WI38 (cell line): ENCODE measurements around the gene ICE1.
A peak's percentile ranks its signal among the peaks of the same experiment; 100 is the strongest.
"Not testable (repeated sequence)": the region's sequence is repeated elsewhere in the genome, so short reads cannot be mapped to it uniquely, and the experiment has no call there.

Experiments used
- H3K4me3 ChIP-seq: 2 replicates; pipeline ENCODE4 v1.5.1; 2011; ENCODE audit warnings: low read depth, mild to moderate bottlenecking, control low read depth, low read length
- TF ChIP-seq, protein P1 (sequence below): IDR thresholded peaks from 2 replicates; pipeline ENCODE4 v1.5.1; 2012; ENCODE audit warnings: low read depth, mild to moderate bottlenecking, control low read depth, low read length

The ICE1 gene

DNA sequence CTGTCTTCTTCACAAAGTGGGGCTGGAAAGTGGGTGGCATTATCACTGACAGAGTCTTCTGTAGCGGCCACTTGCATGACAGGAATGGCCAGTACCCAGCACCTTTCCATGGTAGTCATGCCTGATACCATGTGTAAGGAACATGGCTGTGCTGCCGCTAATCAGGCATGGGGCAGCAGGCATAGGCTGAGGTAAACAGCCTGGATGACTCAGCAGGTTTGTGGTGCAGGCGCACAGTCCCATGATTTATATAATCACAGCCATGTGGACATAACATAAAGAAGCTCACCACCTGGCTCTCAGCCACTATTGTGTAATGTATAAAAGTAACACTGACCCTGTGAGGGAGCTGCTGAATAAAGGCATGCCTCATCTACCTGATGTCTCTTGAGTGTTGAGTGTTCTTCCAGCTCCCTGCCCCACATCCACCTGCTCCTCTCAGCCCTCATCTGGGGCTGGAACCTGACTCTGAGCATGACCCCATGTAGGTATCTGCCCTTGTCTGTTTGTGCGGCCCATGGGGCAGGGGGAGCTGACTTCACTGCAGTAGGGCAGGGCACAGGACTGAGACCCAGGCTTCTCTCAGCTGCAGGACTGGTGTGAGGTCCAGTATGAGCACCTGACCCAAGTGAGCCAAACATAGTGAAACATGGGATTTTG is 13.2 kb upstream of the ICE1 start:
- TF ChIP-seq, protein P1, sequence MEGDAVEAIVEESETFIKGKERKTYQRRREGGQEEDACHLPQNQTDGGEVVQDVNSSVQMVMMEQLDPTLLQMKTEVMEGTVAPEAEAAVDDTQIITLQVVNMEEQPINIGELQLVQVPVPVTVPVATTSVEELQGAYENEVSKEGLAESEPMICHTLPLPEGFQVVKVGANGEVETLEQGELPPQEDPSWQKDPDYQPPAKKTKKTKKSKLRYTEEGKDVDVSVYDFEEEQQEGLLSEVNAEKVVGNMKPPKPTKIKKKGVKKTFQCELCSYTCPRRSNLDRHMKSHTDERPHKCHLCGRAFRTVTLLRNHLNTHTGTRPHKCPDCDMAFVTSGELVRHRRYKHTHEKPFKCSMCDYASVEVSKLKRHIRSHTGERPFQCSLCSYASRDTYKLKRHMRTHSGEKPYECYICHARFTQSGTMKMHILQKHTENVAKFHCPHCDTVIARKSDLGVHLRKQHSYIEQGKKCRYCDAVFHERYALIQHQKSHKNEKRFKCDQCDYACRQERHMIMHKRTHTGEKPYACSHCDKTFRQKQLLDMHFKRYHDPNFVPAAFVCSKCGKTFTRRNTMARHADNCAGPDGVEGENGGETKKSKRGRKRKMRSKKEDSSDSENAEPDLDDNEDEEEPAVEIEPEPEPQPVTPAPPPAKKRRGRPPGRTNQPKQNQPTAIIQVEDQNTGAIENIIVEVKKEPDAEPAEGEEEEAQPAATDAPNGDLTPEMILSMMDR, result no peak
- no peak overlapping the region for H3K4me3 ChIP-seq

DNA sequence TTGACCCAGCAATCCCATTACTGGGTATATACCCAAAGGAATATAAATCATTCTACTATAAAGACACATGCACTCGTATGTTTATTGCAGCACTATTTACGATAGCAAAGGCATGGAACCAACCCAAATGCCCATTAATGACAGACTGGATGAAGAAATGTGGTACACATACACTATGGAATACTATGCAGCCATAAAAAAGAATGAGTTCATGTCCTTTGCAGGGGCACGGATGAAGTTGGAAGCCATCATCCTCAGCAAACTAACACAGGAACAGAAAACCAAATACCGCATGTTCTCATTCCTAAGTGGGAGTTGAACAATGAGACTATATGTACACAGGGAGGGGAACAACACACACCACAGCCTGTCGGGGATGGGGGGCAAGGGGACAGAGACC is 8.6 kb upstream of the ICE1 start:
- H3K4me3 ChIP-seq, result not testable (repeated sequence)

DNA sequence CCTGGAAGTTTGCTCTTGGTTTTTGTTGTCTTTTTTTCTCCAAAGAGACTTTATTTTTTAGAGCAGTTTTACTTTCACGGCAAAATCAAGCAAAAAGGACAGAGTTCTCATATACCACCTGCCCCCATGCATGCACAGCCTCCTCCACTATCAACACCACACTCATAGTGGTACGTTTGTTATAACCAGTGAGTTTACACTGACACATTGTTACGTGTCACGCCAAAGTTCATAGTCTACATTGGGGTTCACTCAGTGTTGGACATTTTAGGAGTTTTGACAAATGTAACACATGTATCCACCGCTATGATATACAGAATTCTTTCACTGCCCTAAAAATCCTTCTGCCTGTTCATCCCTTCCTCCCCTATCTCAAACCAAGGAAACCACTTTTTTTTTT is 7.5 kb upstream of the ICE1 start:
- H3K4me3 ChIP-seq, result no peak overlapping the region
- TF ChIP-seq, protein P1, result no peak

DNA sequence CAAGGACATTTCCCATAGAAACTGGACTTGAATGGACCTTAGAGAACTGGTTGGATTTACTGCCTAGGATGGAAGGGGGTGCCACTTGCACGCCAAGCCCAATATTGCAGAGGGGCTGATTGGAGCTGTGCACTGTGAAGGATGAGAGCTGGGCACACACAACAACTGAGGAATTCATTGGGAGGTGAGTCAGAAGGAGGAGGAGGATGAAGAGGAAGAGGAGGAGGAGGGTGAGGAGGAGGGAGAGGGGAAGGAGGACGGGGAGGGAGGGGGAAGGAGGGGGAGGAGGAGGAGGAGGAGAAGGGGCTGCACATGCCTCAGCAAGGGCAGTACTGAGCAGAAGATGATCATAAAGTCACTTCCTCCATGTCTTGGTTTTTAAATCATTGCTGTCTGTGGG is 5.7 kb upstream of the ICE1 start:
- TF ChIP-seq, protein P1, result no peak
- H3K4me3 ChIP-seq, result no peak overlapping the region

DNA sequence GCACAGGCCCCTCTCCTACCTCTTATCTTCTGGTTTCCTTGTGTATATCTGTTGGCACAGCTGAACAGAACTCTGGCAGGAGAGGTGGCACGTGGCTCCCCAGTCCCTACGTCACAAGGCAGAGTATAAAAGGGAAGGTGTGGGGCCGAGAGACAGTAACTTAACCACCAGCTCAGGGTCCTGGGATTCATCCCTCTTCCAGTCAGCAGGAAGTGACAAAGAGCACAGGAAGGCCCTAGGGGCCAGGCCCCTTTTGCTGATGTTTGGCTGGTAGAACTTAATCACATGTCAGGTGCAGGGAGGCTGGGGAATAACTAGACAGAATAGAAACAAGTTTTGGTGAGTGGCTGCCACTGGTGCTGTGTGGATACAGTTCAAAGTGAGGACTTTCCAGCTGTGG is 4.5 kb upstream of the ICE1 start:
- H3K4me3 ChIP-seq, result no peak overlapping the region
- TF ChIP-seq, protein P1, result no peak

DNA sequence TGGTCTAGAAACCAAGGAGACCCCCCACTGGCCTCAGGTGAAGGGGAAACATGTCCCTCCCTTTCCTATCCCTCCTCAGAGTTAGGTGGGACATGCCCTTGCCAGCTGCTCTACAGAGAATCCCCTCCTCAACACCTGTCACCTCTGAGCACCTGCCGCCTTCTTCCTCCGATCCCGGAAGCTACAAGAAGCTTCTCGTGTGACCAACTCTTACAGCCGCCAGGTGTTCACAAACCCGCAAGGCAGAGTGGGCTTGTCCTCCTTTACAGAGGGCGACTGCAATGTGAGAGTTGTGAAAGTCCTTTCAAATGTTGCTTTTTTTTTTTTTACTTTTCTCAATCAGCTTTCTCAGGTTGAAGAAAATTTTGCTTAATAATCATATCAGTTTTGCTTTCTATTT is 3.7 kb upstream of the ICE1 start:
- H3K4me3 ChIP-seq, result no peak overlapping the region

DNA sequence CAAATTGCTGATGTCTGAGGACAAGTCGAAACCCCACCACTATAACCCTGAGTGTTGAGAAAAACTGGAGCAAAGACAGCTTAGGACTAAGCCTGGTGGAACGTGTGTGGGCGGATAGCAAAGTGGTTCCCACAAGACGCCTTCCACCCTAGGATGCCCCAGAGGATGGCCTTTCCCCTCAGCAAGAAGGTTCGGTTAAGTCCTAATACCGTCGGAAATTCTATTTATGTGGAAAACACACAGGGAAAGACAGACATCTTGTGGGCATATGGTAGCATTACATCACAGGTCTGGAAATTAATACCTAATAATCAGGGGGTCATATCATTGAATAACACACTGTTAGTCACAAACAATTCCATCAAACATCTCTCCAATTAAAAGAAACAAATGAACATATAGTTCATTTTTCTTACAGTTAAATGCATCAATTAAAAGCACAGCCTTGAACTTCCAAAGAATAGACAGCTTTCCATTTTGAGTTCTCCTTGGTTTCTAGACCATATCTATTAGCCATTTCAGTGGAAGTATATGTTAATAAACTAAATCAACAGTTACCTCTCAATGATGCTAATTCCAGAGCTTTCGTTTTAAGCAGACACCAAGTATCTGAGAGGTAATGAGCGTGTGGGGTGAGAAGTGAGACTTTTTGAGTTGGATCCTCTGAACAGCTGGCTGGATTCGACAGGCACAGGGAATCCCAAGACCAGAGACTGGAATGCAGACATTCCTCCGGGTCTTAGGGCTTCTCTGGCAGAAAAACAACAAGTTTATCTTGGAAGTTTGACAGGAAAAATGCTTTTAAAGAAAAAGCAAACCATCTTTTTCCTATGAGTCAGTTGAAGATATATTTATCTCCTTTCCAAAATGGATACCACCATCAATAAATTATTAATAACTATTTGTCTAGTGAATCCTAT is 2.9 kb upstream of the ICE1 start:
- H3K4me3 ChIP-seq, result no peak overlapping the region
- TF ChIP-seq, protein P1, result peak; percentile 67; the same call in 1 of the 2 replicates

More for the DNA sequence above, 3.7 kb upstream of the ICE1 start:
- TF ChIP-seq, protein P1, result no peak
